H1 (cell line): Measurements from ENCODE around the gene HMCES. TPM values are rescaled to one million over a fixed set of nuclear protein-coding genes. Genes with fewer than 3 reads are reported as not detected.

ENCODE experiments used
- BACH1 ChIP-seq: IDR thresholded peaks from 2 replicates; pipeline ENCODE4 v1.6.1; 2012; ENCODE audit warnings: low read length, improper control_type of control experiment
- KDM1A ChIP-seq: fragments of 200-600, 300-600 bp; sonication (generic); IDR thresholded peaks from 2 replicates; pipeline ENCODE4 v1.7.1; 2016; ENCODE audit warnings: mild to moderate bottlenecking, low read length, borderline replicate concordance
- polyA plus RNA-seq, 7 experiments: library from polyadenylated mRNA; depleted of rRNA in 3 of 7; stranded (reverse) in 5 of 7; unstranded in 2 of 7; fragments of >200 nt in 5 of 7; fragments of 200-250 nt in 2 of 7; gene quantifications; 1 replicate in 5 of 7; 2 replicates in 1 of 7; 4 replicates in 1 of 7; pipeline versions ENCODE4 v1.2.1 to v1.2.3, GENCODE V29; 2011 to 2013; ENCODE audit warnings: missing spikeins in 2 of 7, mixed read lengths in 2 of 7
- total RNA-seq: library from RNA; stranded (reverse); fragmentation: NEBNext Ultra II Directional; extraction: Animal tissue kit (Norgen Biotek cat#: 25700); gene quantifications from 2 replicates; pipeline ENCODE4 v1.2.1, GENCODE V29; 2021
- TF ChIP-seq, protein P1 (sequence below): IDR thresholded peaks from 2 replicates; pipeline ENCODE4 v1.6.1; 2011; ENCODE audit warnings: low read length, improper control_type of control experiment

Gene HMCES
- total and polyA plus RNA-seq, 2 of the 8 experiments (the other 6 are each of a cell fraction or from before 2014, with no cell fraction given): 27.6 to 49.5 TPM

DNA sequence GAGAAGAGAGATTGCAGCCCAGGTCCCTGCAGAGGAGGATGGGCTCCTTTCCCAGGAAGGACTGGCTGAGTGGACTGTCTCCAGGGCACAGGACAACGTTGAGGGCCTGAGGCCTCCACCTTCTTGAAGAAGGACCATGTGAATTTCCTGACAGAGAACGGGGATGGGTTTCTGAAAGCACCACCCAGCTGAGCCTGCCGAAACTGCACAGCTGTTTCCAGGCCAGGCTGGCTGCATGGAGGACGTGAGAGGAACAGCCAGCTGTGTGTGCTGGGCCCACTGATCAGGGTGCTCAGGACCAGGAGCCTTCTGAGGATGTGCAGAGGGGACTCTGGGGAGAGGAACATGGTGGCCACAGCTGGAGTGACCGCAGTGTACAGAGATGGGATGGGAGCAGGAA is 39.2 kb downstream of the HMCES start (continued):
- TF ChIP-seq, protein P1, sequence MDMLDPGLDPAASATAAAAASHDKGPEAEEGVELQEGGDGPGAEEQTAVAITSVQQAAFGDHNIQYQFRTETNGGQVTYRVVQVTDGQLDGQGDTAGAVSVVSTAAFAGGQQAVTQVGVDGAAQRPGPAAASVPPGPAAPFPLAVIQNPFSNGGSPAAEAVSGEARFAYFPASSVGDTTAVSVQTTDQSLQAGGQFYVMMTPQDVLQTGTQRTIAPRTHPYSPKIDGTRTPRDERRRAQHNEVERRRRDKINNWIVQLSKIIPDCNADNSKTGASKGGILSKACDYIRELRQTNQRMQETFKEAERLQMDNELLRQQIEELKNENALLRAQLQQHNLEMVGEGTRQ: no peak
- TF ChIP-seq BACH1 (no peak), KDM1A (no peak)
